SU-DHL-6 (cell line): ENCODE data around the gene PUS10.

Experiments
- H2AFZ ChIP-seq: fragments of 200-600 bp; sonication (generic); 2 replicates; pipeline ENCODE4 v1.6.1; 2014; ENCODE audit warnings: low read depth, mild to moderate bottlenecking, moderate library complexity, mixed read lengths, antibody characterized with exemption, low read length; ENCODE audit not compliant: severe bottlenecking
- H3F3A ChIP-seq: fragments of 200-600 bp; shearing (Covaris generic); 2 replicates; pipeline ENCODE4 v1.6.0; 2016; ENCODE audit warnings: antibody characterized with exemption, mild to moderate bottlenecking; ENCODE audit not compliant: insufficient read depth
- H3K27ac ChIP-seq: fragments of 200-600 bp; sonication (generic); 2 replicates; pipeline ENCODE4 v1.5.1; 2016; ENCODE audit warnings: low read depth, mild to moderate bottlenecking, low read length, moderate library complexity, mixed read lengths
- H3K27me3 ChIP-seq: fragments of 200-600 bp; sonication (generic), shearing (Covaris generic); 2 replicates; pipeline ENCODE4 v1.6.0; 2014; ENCODE audit warnings: mild to moderate bottlenecking, low read length
- H3K36me3 ChIP-seq: fragments of 200-600 bp; sonication (generic); 2 replicates; pipeline ENCODE4 v1.6.1; 2014; ENCODE audit warnings: mild to moderate bottlenecking, low read length, mixed read lengths
- H3K4me2 ChIP-seq: fragments of 300-600, 200-600 bp; shearing (Covaris generic), sonication (generic); 2 replicates; pipeline ENCODE4 v1.6.0; 2014; ENCODE audit warnings: low read length, low read depth, mild to moderate bottlenecking; ENCODE audit not compliant: poor library complexity, severe bottlenecking
- H3K4me3 ChIP-seq: fragments of 200-600 bp; sonication (generic); 2 replicates; pipeline ENCODE4 v1.5.1; 2014; ENCODE audit warnings: antibody characterized with exemption, low read length, mild to moderate bottlenecking, mixed read lengths; ENCODE audit not compliant: insufficient read depth, poor library complexity, severe bottlenecking
- H3K79me2 ChIP-seq: fragments of 200-600 bp; sonication (generic); 2 replicates; pipeline ENCODE4 v1.6.1; 2014; ENCODE audit warnings: mild to moderate bottlenecking, low read length, moderate library complexity; ENCODE audit not compliant: insufficient read depth
- H3K9ac ChIP-seq: fragments of 200-600 bp; sonication (generic); 2 replicates; pipeline ENCODE4 v1.7.0; 2014; ENCODE audit warnings: mild to moderate bottlenecking, low read length
- H3K9me2 ChIP-seq: fragments of 200-600 bp; sonication (generic); replicated peaks from 2 replicates; pipeline ENCODE4 v1.6.1; 2014; ENCODE audit warnings: low read length; ENCODE audit not compliant: insufficient read depth
- H3K9me3 ChIP-seq: fragments of 200-600 bp; sonication (generic); 2 replicates; pipeline ENCODE4 v1.6.1; 2014; ENCODE audit warnings: low read length, mixed read lengths; ENCODE audit not compliant: insufficient read depth
- H4K20me1 ChIP-seq: fragments of 200-600 bp; sonication (generic); 2 replicates; pipeline ENCODE4 v1.6.1; 2014; ENCODE audit warnings: low read depth, mild to moderate bottlenecking, antibody characterized with exemption, low read length, moderate library complexity, mixed read lengths
- EZH2phosphoT487 ChIP-seq: fragments of 200-600 bp; sonication (generic), shearing (Covaris generic); conservative IDR thresholded peaks from 2 replicates; pipeline ENCODE4 v1.6.1; 2018; ENCODE audit warnings: mild to moderate bottlenecking, antibody characterized with exemption, low read length, moderate library complexity, mixed read lengths
- TF ChIP-seq, protein P1 (sequence below): fragments of 200-600 bp; sonication (generic); IDR thresholded peaks from one replicate; pipeline ENCODE4 v1.5.1; 2017; ENCODE audit warnings: antibody characterized with exemption, mild to moderate bottlenecking, low read length, moderate library complexity; ENCODE audit not compliant: insufficient read depth, poor library complexity, severe bottlenecking

Gene PUS10

DNA sequence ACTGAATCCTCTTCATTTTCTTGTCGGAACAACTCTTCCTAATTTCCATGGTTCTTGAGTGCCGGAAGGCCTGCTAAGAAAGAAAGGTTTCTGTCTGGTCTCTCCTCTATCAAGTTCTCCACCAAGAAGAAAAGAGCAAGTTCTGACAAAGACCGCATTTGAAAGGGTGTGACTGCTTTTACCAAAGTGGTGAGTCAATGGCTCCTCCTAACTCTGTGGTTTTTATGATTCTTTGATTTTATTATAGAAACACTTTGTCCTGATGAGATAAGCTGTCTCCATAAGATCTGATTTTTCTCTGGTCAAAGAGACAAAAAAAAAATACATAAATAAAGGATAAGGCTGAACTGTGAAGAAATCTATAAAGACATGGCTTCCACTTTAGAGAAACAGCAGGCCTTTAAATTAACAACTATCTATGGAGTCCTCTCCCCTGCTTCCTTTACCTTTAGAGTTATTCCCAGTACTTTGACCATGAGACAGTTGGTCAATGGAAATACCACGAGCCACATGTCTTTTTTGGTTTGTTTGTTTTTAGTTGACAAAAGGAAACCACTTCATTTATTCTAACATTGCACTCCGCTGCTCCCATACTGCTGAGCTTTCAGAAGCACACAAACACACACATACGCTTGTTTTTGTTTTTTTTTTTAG lies 69.0 kb downstream of the PUS10 start:
- Histone ChIP-seq H3K4me2 (no peak overlapping the region), H4K20me1 (no peaks in the 10 kb centered on the region), H3K27me3 (no peaks in the 10 kb centered on the region), H3K79me2 (no peaks in the 10 kb centered on the region), H3K27ac (no peak overlapping the region), H3K4me3 (no peak overlapping the region), H3K9ac (no peak overlapping the region), H2AFZ (no peak overlapping the region), H3K36me3 (peaks cover 23% of the 10 kb centered on the region), H3K9me2 (no peaks in the 10 kb centered on the region), H3K9me3 (no peaks in the 10 kb centered on the region), H3F3A (peaks cover 37% of the 10 kb centered on the region)
- TF ChIP-seq, protein P1, sequence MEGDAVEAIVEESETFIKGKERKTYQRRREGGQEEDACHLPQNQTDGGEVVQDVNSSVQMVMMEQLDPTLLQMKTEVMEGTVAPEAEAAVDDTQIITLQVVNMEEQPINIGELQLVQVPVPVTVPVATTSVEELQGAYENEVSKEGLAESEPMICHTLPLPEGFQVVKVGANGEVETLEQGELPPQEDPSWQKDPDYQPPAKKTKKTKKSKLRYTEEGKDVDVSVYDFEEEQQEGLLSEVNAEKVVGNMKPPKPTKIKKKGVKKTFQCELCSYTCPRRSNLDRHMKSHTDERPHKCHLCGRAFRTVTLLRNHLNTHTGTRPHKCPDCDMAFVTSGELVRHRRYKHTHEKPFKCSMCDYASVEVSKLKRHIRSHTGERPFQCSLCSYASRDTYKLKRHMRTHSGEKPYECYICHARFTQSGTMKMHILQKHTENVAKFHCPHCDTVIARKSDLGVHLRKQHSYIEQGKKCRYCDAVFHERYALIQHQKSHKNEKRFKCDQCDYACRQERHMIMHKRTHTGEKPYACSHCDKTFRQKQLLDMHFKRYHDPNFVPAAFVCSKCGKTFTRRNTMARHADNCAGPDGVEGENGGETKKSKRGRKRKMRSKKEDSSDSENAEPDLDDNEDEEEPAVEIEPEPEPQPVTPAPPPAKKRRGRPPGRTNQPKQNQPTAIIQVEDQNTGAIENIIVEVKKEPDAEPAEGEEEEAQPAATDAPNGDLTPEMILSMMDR, result no peak
- no peak for TF ChIP-seq EZH2phosphoT487

DNA sequence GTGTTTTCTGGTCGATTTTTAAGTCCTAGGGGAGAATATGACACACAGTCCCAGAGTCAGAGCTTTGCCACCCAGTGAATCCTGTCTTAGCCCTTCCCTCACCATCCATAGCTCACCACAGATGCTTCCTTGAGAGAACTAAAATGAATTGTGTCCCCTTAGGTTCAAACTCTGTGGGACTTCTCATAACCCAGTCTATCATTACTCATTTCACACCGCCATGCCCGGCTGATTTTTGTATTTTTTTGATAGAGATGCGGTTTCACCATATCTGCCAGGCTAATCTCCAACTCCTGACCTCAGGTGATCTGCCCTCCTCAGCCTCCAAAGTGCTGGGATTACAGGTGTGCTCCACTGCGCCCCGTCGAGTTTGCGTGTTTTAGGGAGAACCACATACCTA lies 69.9 kb downstream of the PUS10 start:
- H3K27me3 ChIP-seq, result no peaks in the 10 kb centered on the region
- peaks cover 46% of the 10 kb centered on the region for H3F3A ChIP-seq
- no peak overlapping the region for H3K9ac ChIP-seq
- no peaks in the 10 kb centered on the region for H4K20me1 ChIP-seq
- H3K36me3 ChIP-seq, result peaks cover 17% of the 10 kb centered on the region
- TF ChIP-seq, protein P1, result no peak
- TF ChIP-seq EZH2phosphoT487, result no peak
- no peaks in the 10 kb centered on the region for H3K9me2 ChIP-seq
- H3K79me2 ChIP-seq, result no peaks in the 10 kb centered on the region
- H3K4me3 ChIP-seq, result no peak overlapping the region
- no peaks in the 10 kb centered on the region for H3K9me3 ChIP-seq
- H3K27ac ChIP-seq, result no peak overlapping the region
- no peak overlapping the region for H3K4me2 ChIP-seq
- H2AFZ ChIP-seq, result no peak overlapping the region

DNA sequence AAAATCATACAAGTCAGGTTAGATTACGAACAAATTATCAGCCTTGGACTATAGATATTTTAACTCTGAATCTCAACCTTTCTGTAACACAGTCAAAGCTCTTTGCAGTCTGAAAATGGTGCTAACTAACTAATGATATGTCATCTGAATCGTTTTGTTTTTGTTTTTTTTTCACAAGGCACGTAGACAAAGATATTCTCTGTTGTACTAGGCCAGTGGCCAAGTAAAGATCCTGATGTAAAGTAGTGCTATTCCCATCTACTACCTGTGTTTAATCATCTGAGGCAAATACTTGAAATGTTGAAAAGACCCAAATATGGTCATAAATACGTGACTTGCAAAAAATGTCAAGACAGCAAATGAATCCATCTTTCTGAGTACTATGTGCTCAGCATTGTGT lies 71.0 kb downstream of the PUS10 start:
- Histone ChIP-seq H4K20me1 (no peaks in the 10 kb centered on the region), H3K27me3 (no peaks in the 10 kb centered on the region), H3K4me2 (no peak overlapping the region), H3F3A (peaks cover 52% of the 10 kb centered on the region), H3K27ac (no peak overlapping the region), H3K79me2 (no peaks in the 10 kb centered on the region), H3K9me3 (no peaks in the 10 kb centered on the region), H2AFZ (no peak overlapping the region), H3K9ac (no peak overlapping the region), H3K36me3 (peaks cover 15% of the 10 kb centered on the region; the same call in 1 of the 2 replicates), H3K9me2 (no peaks in the 10 kb centered on the region), H3K4me3 (no peak overlapping the region)
- TF ChIP-seq, protein P1, result no peak
- no peak for TF ChIP-seq EZH2phosphoT487
